ENCODE data around the gene METAP2.

METAP2 gene

GRCh38 chr12:95547522-95548055 is 73.6 kb downstream of the METAP2 start:
- no peak for TF ChIP-seq CTCF (IDR thresholded peaks at IDR 0.05; ENCODE audit: control insufficient read depth, insufficient read depth, low read depth, low read length, missing control alignments)
- H3K4me3 ChIP-seq (ENCODE audit: control insufficient read depth, low read depth, low read length) = no peak overlapping the region; the same call in 1 of the 2 replicates
- DNase-seq (ENCODE audit: low read depth) = peak; percentile 1

GRCh38 chr12:95548056-95548538 is 74.1 kb downstream of the METAP2 start:
- no peak for TF ChIP-seq CTCF (IDR thresholded peaks at IDR 0.05; ENCODE audit: control insufficient read depth, insufficient read depth, low read depth, low read length, missing control alignments)
- DNase-seq (ENCODE audit: low read depth) = no peak
- peak overlapping the region; percentile 30 for H3K4me3 ChIP-seq (ENCODE audit: control insufficient read depth, low read depth, low read length)

GRCh38 chr12:95548539-95549391 is 74.8 kb downstream of the METAP2 start:
- peak overlapping the region; percentile 30 for H3K4me3 ChIP-seq (ENCODE audit: control insufficient read depth, low read depth, low read length)
- no peak for DNase-seq (ENCODE audit: low read depth)
- no peak for TF ChIP-seq CTCF (IDR thresholded peaks at IDR 0.05; ENCODE audit: control insufficient read depth, insufficient read depth, low read depth, low read length, missing control alignments)

- H3K4me3 ChIP-seq (ENCODE audit: control insufficient read depth, low read depth, low read length) = no peak overlapping the region
- TF ChIP-seq CTCF (IDR thresholded peaks at IDR 0.05; ENCODE audit: control insufficient read depth, insufficient read depth, low read depth, low read length, missing control alignments) = no peak
- DNase-seq (ENCODE audit: low read depth) = no peak
These were observed 75.6 kb downstream of the METAP2 start for GRCh38 chr12:95549392-95550084.

GRCh38 chr12:95551305-95551704 is 77.4 kb downstream of the METAP2 start, which contains the start of gene USP44:
Gene USP44, minus strand, starts transcription at chr12:95551476. Its CDS starts 17,220 bp downstream, at chr12:95534256.
- DNase-seq (ENCODE audit: low read depth) = no peak
- no peak within 1 kb of the TSS for H3K4me3 ChIP-seq (ENCODE audit: control insufficient read depth, low read depth, low read length)
- TF ChIP-seq CTCF (IDR thresholded peaks at IDR 0.05; ENCODE audit: control insufficient read depth, insufficient read depth, low read depth, low read length, missing control alignments) = no peak

GRCh38 chr12:95551913-95552516 is 78.1 kb downstream of the METAP2 start:
- no peak overlapping the region for H3K4me3 ChIP-seq (ENCODE audit: control insufficient read depth, low read depth, low read length)
- no peak for TF ChIP-seq CTCF (IDR thresholded peaks at IDR 0.05; ENCODE audit: control insufficient read depth, insufficient read depth, low read depth, low read length, missing control alignments)
- DNase-seq (ENCODE audit: low read depth) = no peak
